NCI-H2196 (cell line): ENCODE data around the gene TPRG1.
A peak's percentile ranks its signal among the peaks of the same experiment; 100 is the strongest.
"Not testable (repeated sequence)": the region's sequence is repeated elsewhere in the genome, so short reads cannot be mapped to it uniquely, and the experiment has no call there.

Experiments used
- DNase-seq: peaks from one replicate; lab custom pipeline; 2025; ENCODE audit not compliant: unreplicated experiment; lab: John Stamatoyannopoulos, UW

Gene TPRG1

GRCh38 chr3:189307963-189308362 is 136.2 kb downstream of the TPRG1 start:
- DNase-seq: no peak

GRCh38 chr3:189308608-189309007 is 136.8 kb downstream of the TPRG1 start:
- DNase-seq: peak; percentile 56

- DNase-seq: no peak
Observed at GRCh38 chr3:189309400-189309975, 137.7 kb downstream of the TPRG1 start.

GRCh38 chr3:189311521-189311920 is 139.8 kb downstream of the TPRG1 start:
- no peak for DNase-seq

GRCh38 chr3:189312866-189313265 is 141.1 kb downstream of the TPRG1 start:
- DNase-seq: no peak

GRCh38 chr3:189316296-189317019 is 144.7 kb downstream of the TPRG1 start:
- peak; percentile 94 for DNase-seq

- no peak for DNase-seq
Observed at GRCh38 chr3:189317911-189318310, 146.1 kb downstream of the TPRG1 start.

- no peak for DNase-seq
Observed at GRCh38 chr3:189320511-189320910, 148.7 kb downstream of the TPRG1 start.

GRCh38 chr3:189322339-189322738 is 150.6 kb downstream of the TPRG1 start:
- DNase-seq: peak; percentile 49

- DNase-seq: peak; percentile 99
Observed at GRCh38 chr3:189324538-189325138, 152.9 kb downstream of the TPRG1 start.

- peak; percentile 55 for DNase-seq
Observed at GRCh38 chr3:189325454-189325853, 153.7 kb downstream of the TPRG1 start.

- DNase-seq: not testable (repeated sequence)
Observed at GRCh38 chr3:189329630-189330029, 157.9 kb downstream of the TPRG1 start.

GRCh38 chr3:189330066-189330465 is 158.3 kb downstream of the TPRG1 start:
- no peak for DNase-seq

GRCh38 chr3:189331002-189331418 is 159.2 kb downstream of the TPRG1 start:
- DNase-seq: no peak

- DNase-seq: no peak
Observed at GRCh38 chr3:189334064-189334920, 162.5 kb downstream of the TPRG1 start.

GRCh38 chr3:189337673-189338091 is 165.9 kb downstream of the TPRG1 start:
- DNase-seq: no peak

GRCh38 chr3:189338366-189338765 is 166.6 kb downstream of the TPRG1 start:
- DNase-seq: no peak

GRCh38 chr3:189339996-189340395 is 168.2 kb downstream of the TPRG1 start:
- no peak for DNase-seq

GRCh38 chr3:189340680-189341460 is 169.1 kb downstream of the TPRG1 start:
- no peak for DNase-seq

GRCh38 chr3:189342811-189343210 is 171.0 kb downstream of the TPRG1 start:
- peak; percentile 68 for DNase-seq

- DNase-seq: no peak
Observed at GRCh38 chr3:189344996-189345395, 173.2 kb downstream of the TPRG1 start.
